Measurements from ENCODE around the gene SPRYD3.

GRCh38 chr12:53090105-53090504, 10.9 kb upstream of the SPRYD3 start:
- TF ChIP-seq REST (IDR thresholded peaks at IDR 0.05; ENCODE audit: low read depth) (no peak), USF1 (IDR thresholded peaks at IDR 0.05) (no peak), ZBTB7A (IDR thresholded peaks at IDR 0.05; ENCODE audit: low read depth) (no peak), RAD21 (IDR thresholded peaks at IDR 0.05; ENCODE audit: low read depth) (no peak), TEAD4 (IDR thresholded peaks at IDR 0.05) (no peak), CREB1 (IDR thresholded peaks at IDR 0.05; ENCODE audit: low read depth) (no peak), EP300 (IDR thresholded peaks at IDR 0.05; ENCODE audit: borderline replicate concordance) (no peak), MAX (IDR thresholded peaks at IDR 0.05) (no peak)

Data from Ishikawa (cell line).